Right atrium auricular region (tissue), 2 donors: Measurements from ENCODE around the gene EXOC4. TPM values are rescaled to one million over a fixed set of nuclear protein-coding genes. Genes with fewer than 3 reads are reported as not detected.
"Not testable (repeated sequence)": the region's sequence is repeated elsewhere in the genome, so short reads cannot be mapped to it uniquely, and the experiment has no call there.

ENCODE experiments used
- DNase-seq: peaks from one replicate; pipeline ENCODE4 v3.0.0-alpha.2; 2019; ENCODE audit warnings: low spot score
- H3K27ac ChIP-seq, 2 donors: fragments of 200-600 bp; sonication (generic); 1 replicate in 1 of 2; 2 replicates in 1 of 2; pipeline ENCODE4 v1.5.1; 2016 to 2019
- H3K27me3 ChIP-seq, 2 donors: fragments of 200-600 bp; sonication (generic); one replicate each; pipeline versions ENCODE4 v1.5.1 to v1.6.0; 2017 to 2019
- H3K36me3 ChIP-seq: fragments of 200-600 bp; sonication (generic); one replicate; pipeline ENCODE4 v1.5.1; 2016
- H3K4me1 ChIP-seq, 2 donors: fragments of 200-600 bp; sonication (generic); one replicate each; pipeline versions ENCODE4 v1.5.1 to v1.6.0; 2017 to 2019
- H3K4me3 ChIP-seq, 2 donors: fragments of 200-600 bp; sonication (generic); 1 replicate in 1 of 2; 2 replicates in 1 of 2; pipeline ENCODE4 v1.5.1; 2017 to 2019; ENCODE audit warnings: mild to moderate bottlenecking in 1 of 2, moderate library complexity in 1 of 2
- H3K9me3 ChIP-seq, 2 donors: fragments of 200-600 bp; sonication (generic); one replicate each; pipeline ENCODE4 v1.5.1; 2019
- total RNA-seq, 2 donors: library from RNA; depleted of rRNA; stranded (reverse); fragments of >200 nt; gene quantifications; one replicate each; pipeline ENCODE4 v1.1.0, GENCODE V29; 2016
- TF ChIP-seq, protein P1 (sequence below), 2 donors: fragments of 200-600 bp; sonication (generic); IDR thresholded peaks; one replicate each; pipeline ENCODE4 v1.5.1; 2019; ENCODE audit warnings: antibody characterized with exemption in 2 of 2

EXOC4 gene
- total RNA-seq, 2 donors from 2014 or later, result 24.7 to 30.6 TPM

GRCh38 chr7:133268355-133268754 is 15.5 kb downstream of the EXOC4 start:
- no peak overlapping the region for H3K27ac ChIP-seq
- TF ChIP-seq, protein P1, sequence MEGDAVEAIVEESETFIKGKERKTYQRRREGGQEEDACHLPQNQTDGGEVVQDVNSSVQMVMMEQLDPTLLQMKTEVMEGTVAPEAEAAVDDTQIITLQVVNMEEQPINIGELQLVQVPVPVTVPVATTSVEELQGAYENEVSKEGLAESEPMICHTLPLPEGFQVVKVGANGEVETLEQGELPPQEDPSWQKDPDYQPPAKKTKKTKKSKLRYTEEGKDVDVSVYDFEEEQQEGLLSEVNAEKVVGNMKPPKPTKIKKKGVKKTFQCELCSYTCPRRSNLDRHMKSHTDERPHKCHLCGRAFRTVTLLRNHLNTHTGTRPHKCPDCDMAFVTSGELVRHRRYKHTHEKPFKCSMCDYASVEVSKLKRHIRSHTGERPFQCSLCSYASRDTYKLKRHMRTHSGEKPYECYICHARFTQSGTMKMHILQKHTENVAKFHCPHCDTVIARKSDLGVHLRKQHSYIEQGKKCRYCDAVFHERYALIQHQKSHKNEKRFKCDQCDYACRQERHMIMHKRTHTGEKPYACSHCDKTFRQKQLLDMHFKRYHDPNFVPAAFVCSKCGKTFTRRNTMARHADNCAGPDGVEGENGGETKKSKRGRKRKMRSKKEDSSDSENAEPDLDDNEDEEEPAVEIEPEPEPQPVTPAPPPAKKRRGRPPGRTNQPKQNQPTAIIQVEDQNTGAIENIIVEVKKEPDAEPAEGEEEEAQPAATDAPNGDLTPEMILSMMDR (IDR thresholded peaks at IDR 0.05), result no peak
- DNase-seq, result no peak
- H3K4me3 ChIP-seq, result no peak overlapping the region
- H3K4me1 ChIP-seq, result peaks cover 0 to 20% of the 10 kb centered on the region in 2 donors
- no peaks in the 10 kb centered on the region for H3K9me3 ChIP-seq
- H3K36me3 ChIP-seq, result no peaks in the 10 kb centered on the region
- no peaks in the 10 kb centered on the region for H3K27me3 ChIP-seq

DNA sequence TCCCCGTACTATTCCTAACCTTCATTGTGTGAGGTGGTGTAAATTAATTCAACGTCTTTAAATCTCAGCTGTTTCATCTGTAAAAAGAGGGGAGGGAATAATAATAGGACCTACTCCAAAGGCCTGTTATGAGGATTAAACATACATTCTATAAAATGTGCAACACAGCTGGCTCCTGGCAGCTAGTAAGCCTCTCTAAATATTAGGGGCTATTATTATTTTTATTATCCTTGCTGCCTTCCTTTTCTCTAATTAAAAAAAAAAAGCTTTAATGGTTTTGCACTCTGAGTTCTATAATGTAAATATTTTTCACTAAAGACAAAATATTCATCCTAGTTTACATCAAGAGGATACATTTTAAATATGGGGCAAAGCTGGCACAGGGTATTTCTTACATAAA is 19.5 kb downstream of the EXOC4 start:
- Histone ChIP-seq H3K4me1 (peaks cover 0 to 4% of the 10 kb centered on the region in 2 donors), H3K27ac (no peak overlapping the region), H3K27me3 (no peaks in the 10 kb centered on the region), H3K4me3 (no peak overlapping the region), H3K36me3 (no peaks in the 10 kb centered on the region), H3K9me3 (no peaks in the 10 kb centered on the region)
- DNase-seq, result no peak
- TF ChIP-seq, protein P1 (IDR thresholded peaks at IDR 0.05), result no peak

DNA sequence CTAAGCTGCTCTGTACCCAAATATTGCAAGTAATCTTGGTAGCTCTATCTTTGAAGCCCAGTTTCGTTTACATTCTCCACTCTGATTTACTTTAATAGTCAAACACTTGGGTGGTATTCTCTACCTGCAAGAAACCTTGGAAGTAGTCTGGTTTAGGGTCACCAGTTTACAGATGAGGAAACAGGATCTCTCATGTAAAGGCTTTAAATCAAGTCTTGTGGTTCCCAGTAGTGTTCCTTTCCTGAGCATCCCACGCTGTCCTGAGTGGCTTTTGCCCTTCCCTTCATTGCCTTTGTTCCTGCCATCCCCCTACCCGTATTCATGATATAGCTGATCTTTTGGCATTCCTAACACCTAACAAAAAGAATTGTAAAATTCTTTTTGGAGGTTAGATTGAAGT is 20.3 kb downstream of the EXOC4 start:
- TF ChIP-seq, protein P1 (IDR thresholded peaks at IDR 0.05), result no peak
- Histone ChIP-seq H3K36me3 (no peaks in the 10 kb centered on the region), H3K27ac (no peak overlapping the region), H3K4me3 (no peak overlapping the region), H3K27me3 (no peaks in the 10 kb centered on the region), H3K9me3 (no peaks in the 10 kb centered on the region), H3K4me1 (no peaks in the 10 kb centered on the region)
- DNase-seq, result no peak

GRCh38 chr7:133274265-133274664 is 21.4 kb downstream of the EXOC4 start:
- Histone ChIP-seq H3K27ac (no peak overlapping the region), H3K9me3 (no peaks in the 10 kb centered on the region), H3K4me3 (no peak overlapping the region), H3K27me3 (no peaks in the 10 kb centered on the region), H3K4me1 (no peaks in the 10 kb centered on the region), H3K36me3 (no peaks in the 10 kb centered on the region)
- TF ChIP-seq, protein P1 (IDR thresholded peaks at IDR 0.05), result no peak
- DNase-seq, result no peak

GRCh38 chr7:133275008-133275407 is 22.1 kb downstream of the EXOC4 start:
- no peaks in the 10 kb centered on the region for H3K36me3 ChIP-seq
- H3K27me3 ChIP-seq, result no peaks in the 10 kb centered on the region
- no peak for DNase-seq
- H3K4me1 ChIP-seq, result no peaks in the 10 kb centered on the region
- no peaks in the 10 kb centered on the region for H3K9me3 ChIP-seq
- H3K4me3 ChIP-seq, result no peak overlapping the region
- TF ChIP-seq, protein P1 (IDR thresholded peaks at IDR 0.05), result no peak
- no peak overlapping the region for H3K27ac ChIP-seq

- H3K9me3 ChIP-seq, result no peaks in the 10 kb centered on the region
- no peak for DNase-seq
- H3K36me3 ChIP-seq, result no peaks in the 10 kb centered on the region
- no peak overlapping the region for H3K27ac ChIP-seq
- TF ChIP-seq, protein P1 (IDR thresholded peaks at IDR 0.05), result no peak
- no peaks in the 10 kb centered on the region for H3K4me1 ChIP-seq
- no peak overlapping the region for H3K4me3 ChIP-seq
- no peaks in the 10 kb centered on the region for H3K27me3 ChIP-seq
These were observed 22.7 kb downstream of the EXOC4 start for GRCh38 chr7:133275446-133276095.

DNA sequence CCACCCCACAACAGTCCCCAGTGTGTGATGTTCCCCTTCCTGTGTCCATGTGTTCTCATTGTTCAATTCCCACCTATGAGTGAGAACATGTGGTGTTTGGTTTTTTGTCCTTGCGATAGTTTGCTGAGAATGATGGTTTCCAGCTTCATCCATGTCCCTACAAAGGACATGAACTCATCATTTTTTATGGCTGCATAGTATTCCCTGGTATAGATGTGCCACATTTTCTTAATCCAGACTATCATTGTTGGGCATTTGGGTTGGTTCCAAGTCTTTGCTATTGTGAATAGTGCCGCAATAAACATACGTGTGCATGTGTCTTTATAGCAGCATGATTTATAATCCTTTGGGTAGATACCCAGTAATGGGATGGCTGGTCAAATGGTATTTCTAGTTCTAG is 26.1 kb downstream of the EXOC4 start:
- H3K27me3 ChIP-seq, H3K4me3 ChIP-seq, H3K9me3 ChIP-seq, H3K27ac ChIP-seq, DNase-seq, H3K36me3 ChIP-seq, H3K4me1 ChIP-seq: not testable (repeated sequence)
